Dendritic cell treated with granulocyte-macrophage colony-stimulating factor and Interleukin-4, amounts not matched to agents 40 ng/mL and 50 ng/mL, for 4 days (primary cell): ENCODE results near the gene ETV6.

ENCODE experiments used
- H3K27ac Mint-ChIP-seq: one replicate; pipeline ENCODE4 v1.8.0; 2022; ENCODE audit warnings: mild to moderate bottlenecking, mixed read lengths
- H3K27me3 Mint-ChIP-seq: one replicate; pipeline ENCODE4 v1.8.0; 2022; ENCODE audit warnings: mild to moderate bottlenecking, mixed read lengths
- H3K36me3 Mint-ChIP-seq: one replicate; pipeline ENCODE4 v1.8.0; 2022; ENCODE audit warnings: low read depth, mixed read lengths
- H3K4me1 Mint-ChIP-seq: one replicate; pipeline ENCODE4 v1.8.0; 2022; ENCODE audit warnings: low read depth, mixed read lengths
- H3K4me3 Mint-ChIP-seq: one replicate; pipeline ENCODE4 v1.8.0; 2022; ENCODE audit warnings: mild to moderate bottlenecking, moderate library complexity, mixed read lengths
- H3K9me3 Mint-ChIP-seq: one replicate; pipeline ENCODE4 v1.8.0; 2022; ENCODE audit warnings: mixed read lengths
- intact Hi-C: fragments of 100-400 bp; cut with micrococcal nuclease; formaldehyde crosslinking; loops from one replicate; pipeline ENCODE4 v1.15.0; 2022

Gene ETV6

DNA sequence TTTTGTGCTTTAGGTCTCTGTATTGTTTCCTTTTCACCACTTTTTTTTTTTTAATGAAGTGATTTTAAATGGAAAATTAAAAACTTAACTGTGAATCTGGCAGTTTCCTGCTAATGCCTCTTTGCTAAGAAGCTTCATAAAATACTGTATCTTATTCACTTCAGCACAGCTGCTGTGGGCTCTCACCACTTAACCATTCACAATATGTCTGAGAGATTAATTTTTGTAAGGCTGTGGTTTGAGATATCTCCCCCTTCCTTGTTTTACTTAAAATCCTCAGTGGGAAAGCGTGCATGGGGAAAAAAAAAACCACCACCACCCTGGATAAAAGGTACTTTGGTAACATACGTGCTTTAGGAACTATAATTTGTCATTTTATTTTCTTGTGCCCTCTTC is 115.9 kb downstream of the ETV6 start:
- Mint-ChIP-seq H3K4me3 (peak overlapping the region; percentile 76), H3K27ac (peak overlapping the region; percentile 94), H3K36me3 (peaks cover 92% of the 10 kb centered on the region), H3K4me1 (peaks cover 100% of the 10 kb centered on the region), H3K27me3 (no peaks in the 10 kb centered on the region), H3K9me3 (no peaks in the 10 kb centered on the region)
- intact Hi-C loops, result no loop called here

DNA sequence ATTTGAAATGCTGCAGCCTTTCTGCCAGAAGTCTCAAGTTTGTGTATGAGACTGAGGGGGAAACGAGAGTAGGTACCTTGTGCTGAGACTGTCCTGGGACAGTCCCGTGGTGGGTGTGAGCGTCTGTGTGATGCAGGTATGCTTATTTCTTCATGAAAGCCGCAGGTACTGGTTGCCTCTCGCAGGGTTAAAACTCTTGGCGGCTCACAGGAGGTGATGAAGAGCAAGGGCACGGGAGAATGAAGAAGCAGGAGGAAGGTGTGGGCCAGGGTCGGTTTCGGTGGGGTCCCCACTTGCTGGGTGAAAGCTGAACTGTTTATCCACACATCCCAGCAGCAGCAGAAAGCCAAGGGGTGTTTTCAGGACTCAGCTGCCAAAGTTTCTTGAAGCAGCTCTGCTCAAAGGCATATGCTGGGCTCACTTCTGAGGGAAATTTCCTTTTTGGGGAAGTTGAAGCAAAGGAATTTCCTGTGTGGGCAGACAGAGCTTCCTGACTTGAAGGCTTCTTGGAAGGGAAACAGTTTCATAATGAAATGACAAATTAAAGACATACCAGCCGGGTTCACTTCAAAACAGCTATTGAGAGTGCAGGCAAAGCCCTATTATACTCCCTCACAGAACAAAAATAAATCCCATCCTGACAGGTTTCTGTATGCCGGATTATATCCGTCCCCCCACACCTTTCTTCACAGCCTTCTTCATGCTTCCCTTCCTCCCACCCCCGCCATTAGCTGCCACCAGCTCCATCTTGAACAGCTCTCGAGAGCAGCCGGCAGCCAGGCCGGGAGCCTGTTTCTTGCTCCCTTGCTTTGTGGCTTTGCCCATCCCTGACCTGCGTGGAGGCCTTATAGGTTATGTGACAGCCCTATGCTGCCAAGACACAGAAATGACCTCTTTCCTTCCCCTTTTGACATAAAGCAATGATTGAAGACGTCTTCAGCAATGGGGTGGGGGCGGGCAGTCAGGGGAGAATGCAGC is 116.6 kb downstream of the ETV6 start:
- Mint-ChIP-seq H3K27ac (peak overlapping the region; percentile 94), H3K4me1 (peaks cover 100% of the 10 kb centered on the region), H3K27me3 (no peaks in the 10 kb centered on the region), H3K4me3 (peak overlapping the region; percentile 76), H3K9me3 (no peaks in the 10 kb centered on the region), H3K36me3 (peaks cover 92% of the 10 kb centered on the region)
- intact Hi-C loops, result no loop called here

- Mint-ChIP-seq H3K27ac (peak overlapping the region; percentile 94), H3K9me3 (no peaks in the 10 kb centered on the region), H3K36me3 (peaks cover 90% of the 10 kb centered on the region), H3K4me1 (peaks cover 96% of the 10 kb centered on the region), H3K27me3 (no peaks in the 10 kb centered on the region), H3K4me3 (peak overlapping the region; percentile 76)
- intact Hi-C loops, result no loop called here
Measured at GRCh38 chr12:11767029-11767724, 117.7 kb downstream of the ETV6 start.

DNA sequence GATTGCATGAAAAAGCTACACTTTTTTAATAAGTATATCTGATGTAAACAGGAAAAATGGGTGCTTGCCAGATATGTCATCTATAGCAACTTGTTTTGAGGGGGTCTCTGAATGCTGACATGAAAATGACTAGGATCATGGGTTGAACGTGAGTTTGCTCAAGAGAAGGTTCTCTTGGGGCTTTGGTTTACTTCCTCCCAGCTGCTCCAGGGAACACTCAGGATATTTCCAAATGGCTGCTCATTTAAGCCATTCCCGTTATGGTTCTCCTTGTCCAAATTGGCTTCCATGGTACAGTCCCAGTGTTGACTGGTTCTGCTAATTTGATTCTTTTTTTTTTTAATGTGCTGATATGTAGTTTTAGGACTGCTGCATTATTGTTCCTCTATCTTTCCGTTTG is 118.3 kb downstream of the ETV6 start:
- intact Hi-C loops, result no loop called here
- H3K27ac Mint-ChIP-seq, result peak overlapping the region; percentile 94
- no peaks in the 10 kb centered on the region for H3K27me3 Mint-ChIP-seq
- H3K4me1 Mint-ChIP-seq, result peaks cover 96% of the 10 kb centered on the region
- peaks cover 91% of the 10 kb centered on the region for H3K36me3 Mint-ChIP-seq
- H3K9me3 Mint-ChIP-seq, result no peaks in the 10 kb centered on the region
- no peak overlapping the region for H3K4me3 Mint-ChIP-seq

GRCh38 chr12:11768233-11768965 is 118.9 kb downstream of the ETV6 start:
- intact Hi-C loops, result no loop called here
- H3K36me3 Mint-ChIP-seq, result peaks cover 90% of the 10 kb centered on the region
- H3K27me3 Mint-ChIP-seq, result no peaks in the 10 kb centered on the region

GRCh38 chr12:11769723-11770514 is 120.4 kb downstream of the ETV6 start:
- no peaks in the 10 kb centered on the region for H3K9me3 Mint-ChIP-seq
- intact Hi-C loops, result loop anchor here (5.0 kb wide), 1 partner anchor 37 kb away; no protein-coding TSS in a partner anchor
- no peaks in the 10 kb centered on the region for H3K27me3 Mint-ChIP-seq
- no peak overlapping the region for H3K4me3 Mint-ChIP-seq
- H3K4me1 Mint-ChIP-seq, result peaks cover 93% of the 10 kb centered on the region
- peaks cover 89% of the 10 kb centered on the region for H3K36me3 Mint-ChIP-seq
- peak overlapping the region; percentile 94 for H3K27ac Mint-ChIP-seq

More at GRCh38 chr12:11768233-11768965, 118.9 kb downstream of the ETV6 start:
- peaks cover 94% of the 10 kb centered on the region for H3K4me1 Mint-ChIP-seq
- no peaks in the 10 kb centered on the region for H3K9me3 Mint-ChIP-seq
- peak overlapping the region; percentile 6 for H3K4me3 Mint-ChIP-seq
- H3K27ac Mint-ChIP-seq, result peak overlapping the region; percentile 94

DNA sequence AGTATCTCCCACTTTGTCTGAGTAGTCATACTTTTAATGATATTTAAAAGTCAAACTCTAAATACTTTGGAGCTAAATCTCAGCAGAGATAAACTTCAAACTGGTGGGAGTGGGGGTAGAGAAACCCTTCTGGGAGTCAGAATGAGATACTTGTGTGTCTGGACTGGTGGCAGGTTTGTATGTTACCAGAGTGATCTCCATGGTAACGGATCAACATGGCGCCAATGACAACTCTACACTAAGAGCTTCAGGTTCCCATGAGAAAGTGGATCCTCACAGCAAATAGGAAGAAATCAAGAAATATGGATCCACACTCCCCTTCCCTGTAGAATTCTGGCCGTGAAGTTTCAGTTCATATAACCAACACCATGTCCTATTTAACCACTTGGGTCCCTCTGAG is 121.9 kb downstream of the ETV6 start:
- Mint-ChIP-seq H3K27me3 (no peaks in the 10 kb centered on the region), H3K4me3 (no peak overlapping the region), H3K9me3 (no peaks in the 10 kb centered on the region), H3K4me1 (peaks cover 89% of the 10 kb centered on the region), H3K27ac (peak overlapping the region; percentile 85), H3K36me3 (peaks cover 89% of the 10 kb centered on the region)
- intact Hi-C loops, result loop anchor here (5.0 kb wide), 1 partner anchor 36 kb away; no protein-coding TSS in a partner anchor

- Mint-ChIP-seq H3K4me1 (peaks cover 87% of the 10 kb centered on the region), H3K4me3 (no peak overlapping the region), H3K36me3 (peaks cover 89% of the 10 kb centered on the region), H3K9me3 (no peaks in the 10 kb centered on the region), H3K27me3 (no peaks in the 10 kb centered on the region), H3K27ac (peak overlapping the region; percentile 85)
- intact Hi-C loops, result loop anchor here (5.0 kb wide), 1 partner anchor 35 kb away; no protein-coding TSS in a partner anchor
Measured at GRCh38 chr12:11771895-11772502, 122.5 kb downstream of the ETV6 start.

- Mint-ChIP-seq H3K27ac (peak overlapping the region; percentile 85), H3K36me3 (peaks cover 92% of the 10 kb centered on the region), H3K27me3 (no peaks in the 10 kb centered on the region), H3K9me3 (no peaks in the 10 kb centered on the region), H3K4me1 (peaks cover 84% of the 10 kb centered on the region), H3K4me3 (peak overlapping the region; percentile 49)
- intact Hi-C loops, result loop anchor here (5.0 kb wide), 1 partner anchor 33 kb away; no protein-coding TSS in a partner anchor
Measured at GRCh38 chr12:11773889-11774677, 124.6 kb downstream of the ETV6 start.

- no peaks in the 10 kb centered on the region for H3K9me3 Mint-ChIP-seq
- peaks cover 81% of the 10 kb centered on the region for H3K4me1 Mint-ChIP-seq
- peaks cover 92% of the 10 kb centered on the region for H3K36me3 Mint-ChIP-seq
- H3K4me3 Mint-ChIP-seq, result peak overlapping the region; percentile 2
- peak overlapping the region; percentile 85 for H3K27ac Mint-ChIP-seq
- no peaks in the 10 kb centered on the region for H3K27me3 Mint-ChIP-seq
- intact Hi-C loops, result loop anchor here (5.0 kb wide), 1 partner anchor 32 kb away; no protein-coding TSS in a partner anchor
Measured at GRCh38 chr12:11774821-11775220, 125.3 kb downstream of the ETV6 start.

DNA sequence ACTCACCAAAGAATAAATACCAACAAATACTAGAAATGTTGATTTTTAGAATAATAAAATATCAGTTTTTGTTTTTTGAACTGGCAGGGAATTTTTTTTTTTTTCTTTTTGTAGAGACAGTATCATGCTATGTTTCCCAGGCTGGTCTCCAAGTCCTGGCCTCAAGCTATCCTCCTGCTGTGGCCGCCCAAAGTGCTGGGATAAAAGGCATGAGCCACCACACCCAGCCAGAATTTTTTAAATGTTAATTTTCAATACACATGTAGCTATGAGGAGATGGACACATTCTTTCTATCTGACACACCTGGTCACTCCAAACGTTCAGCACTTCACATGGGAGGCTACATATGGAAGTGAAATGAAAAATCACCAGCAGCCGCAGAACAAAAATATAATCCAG is 126.8 kb downstream of the ETV6 start:
- Mint-ChIP-seq H3K4me3 (no peak overlapping the region), H3K9me3 (no peaks in the 10 kb centered on the region), H3K36me3 (peaks cover 77% of the 10 kb centered on the region), H3K27ac (peak overlapping the region; percentile 85), H3K27me3 (no peaks in the 10 kb centered on the region), H3K4me1 (peaks cover 80% of the 10 kb centered on the region)
- intact Hi-C loops, result no loop called here

DNA sequence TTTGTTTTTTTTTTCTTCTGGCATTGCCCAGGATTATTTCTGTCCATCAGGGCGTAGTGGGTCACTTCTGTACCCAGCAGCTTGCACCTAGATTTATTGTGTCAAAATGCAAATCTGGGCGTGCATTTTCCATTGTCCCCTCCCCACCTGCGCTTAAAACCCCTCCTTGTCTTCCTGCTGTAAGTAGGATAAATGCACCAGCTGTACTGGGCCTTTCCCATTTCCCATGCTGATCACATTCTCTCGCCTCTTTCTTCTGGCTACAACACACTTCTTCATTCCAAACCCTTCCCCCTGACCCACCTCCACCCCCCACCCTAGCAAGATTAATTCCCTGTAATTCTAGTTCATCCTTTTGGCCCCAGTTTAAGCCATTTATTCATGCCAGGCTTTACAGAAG is 128.0 kb downstream of the ETV6 start:
- peaks cover 82% of the 10 kb centered on the region for H3K4me1 Mint-ChIP-seq
- intact Hi-C loops, result no loop called here
- no peak overlapping the region for H3K4me3 Mint-ChIP-seq
- no peaks in the 10 kb centered on the region for H3K9me3 Mint-ChIP-seq
- no peaks in the 10 kb centered on the region for H3K27me3 Mint-ChIP-seq
- peaks cover 70% of the 10 kb centered on the region for H3K36me3 Mint-ChIP-seq
- H3K27ac Mint-ChIP-seq, result peak overlapping the region; percentile 76
